Pulmonary artery endothelial cell (primary cell): ENCODE measurements around the gene SRPK1. TPM values are rescaled to one million over a fixed set of nuclear protein-coding genes. Genes with fewer than 3 reads are reported as not detected.
"Not testable (repeated sequence)": the region's sequence is repeated elsewhere in the genome, so short reads cannot be mapped to it uniquely, and the experiment has no call there.

ENCODE experiments used
- DNase-seq: peaks from one replicate; pipeline ENCODE4 v3.0.0-alpha.2; 2011; ENCODE audit warnings: low read depth, low spot score
- total RNA-seq: library from RNA; depleted of rRNA; stranded (reverse); fragments of >200 nt; gene quantifications from 2 replicates; pipeline ENCODE4 v1.2.3, GENCODE V29; 2014

The SRPK1 gene
- 76.4 and 88.2 TPM in 2 replicates for total RNA-seq

GRCh38 chr6:35920793-35921732 lies at the start of gene SRPK1:
Gene SRPK1, minus strand, starts transcription at chr6:35921098. Its CDS starts 42 bp downstream, at chr6:35921056.
- peak; percentile 47 for DNase-seq

- DNase-seq = peak; percentile 56
These were observed 49.3 kb upstream of the SRPK1 start for GRCh38 chr6:35970181-35970580.

DNA sequence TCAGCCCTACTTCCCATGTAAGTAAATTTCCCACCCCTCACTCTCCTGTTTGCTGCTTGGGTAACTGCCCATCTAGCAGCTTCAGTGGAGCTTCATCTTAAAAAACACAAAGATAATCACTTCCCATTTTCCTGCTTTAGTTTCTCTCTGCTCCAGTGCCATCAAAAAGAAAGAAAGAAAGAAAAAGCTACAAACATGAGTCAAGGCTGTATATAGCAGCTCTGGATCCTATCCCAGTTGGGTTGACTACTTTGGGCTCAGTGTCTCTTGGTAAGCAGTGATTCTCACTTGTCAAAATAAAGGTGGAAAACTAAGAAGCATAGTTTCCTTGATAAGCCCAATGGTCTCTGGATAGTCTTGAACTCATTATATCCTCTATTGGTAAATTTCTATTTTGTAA lies 48.7 kb upstream of the SRPK1 start:
- DNase-seq = no peak

- no peak for DNase-seq
These were observed 47.9 kb upstream of the SRPK1 start for GRCh38 chr6:35968821-35969220.

DNA sequence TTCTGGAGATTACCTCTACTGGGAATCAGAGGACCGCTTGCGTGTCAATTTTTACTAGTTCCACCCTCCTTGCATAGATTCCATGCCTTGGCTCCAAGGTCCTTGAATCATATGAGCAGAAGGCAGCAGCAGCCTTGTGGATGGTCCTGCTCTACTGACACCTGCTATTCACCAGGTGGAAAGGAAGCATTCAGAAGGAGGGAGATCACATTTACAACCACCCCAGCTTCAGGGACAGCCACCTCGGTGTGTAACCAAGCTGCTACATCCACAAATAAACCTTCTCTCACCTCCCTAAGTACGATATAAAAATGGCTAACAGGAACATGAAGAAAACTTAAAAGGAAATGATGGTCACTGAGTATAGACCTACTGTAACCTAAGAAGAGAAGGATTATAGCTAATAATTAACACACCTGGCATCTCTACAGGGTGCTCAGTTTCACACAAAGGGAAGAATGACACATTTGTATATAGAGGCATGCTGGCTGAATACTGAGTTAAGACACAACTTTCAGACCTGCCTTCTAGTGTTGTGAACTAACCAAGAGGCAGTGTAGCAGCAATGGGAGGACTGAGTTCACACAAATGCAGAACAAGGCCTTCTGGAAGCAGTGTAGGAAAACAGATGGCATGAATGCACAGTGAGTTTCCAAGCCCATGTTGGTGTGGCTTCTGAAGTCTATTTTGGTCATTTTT lies 46.3 kb upstream of the SRPK1 start:
- no peak for DNase-seq

GRCh38 chr6:35962779-35963560 lies 42.1 kb upstream of the SRPK1 start:
- DNase-seq = no peak

GRCh38 chr6:35960187-35960586 lies 39.3 kb upstream of the SRPK1 start:
- no peak for DNase-seq

DNA sequence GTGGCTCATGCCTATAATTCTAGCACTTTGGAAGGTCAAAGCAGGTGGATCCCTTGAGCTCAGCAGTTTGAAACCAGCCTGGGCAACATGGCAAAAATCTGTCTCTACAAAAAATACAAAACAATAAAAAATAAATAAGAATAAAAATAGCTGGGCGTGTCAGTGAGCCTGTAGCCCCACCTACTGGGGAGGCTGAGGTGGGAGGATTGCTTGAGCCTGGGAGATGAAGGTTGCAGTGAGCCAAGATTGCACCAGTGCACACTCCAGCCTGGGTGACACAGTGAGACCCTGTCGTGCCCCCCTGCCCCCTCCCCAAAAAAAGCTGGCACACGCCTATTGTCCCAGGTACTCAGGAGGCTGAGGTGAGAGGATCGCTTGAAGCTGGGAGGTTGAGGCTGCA lies 35.1 kb upstream of the SRPK1 start:
- DNase-seq = no peak

DNA sequence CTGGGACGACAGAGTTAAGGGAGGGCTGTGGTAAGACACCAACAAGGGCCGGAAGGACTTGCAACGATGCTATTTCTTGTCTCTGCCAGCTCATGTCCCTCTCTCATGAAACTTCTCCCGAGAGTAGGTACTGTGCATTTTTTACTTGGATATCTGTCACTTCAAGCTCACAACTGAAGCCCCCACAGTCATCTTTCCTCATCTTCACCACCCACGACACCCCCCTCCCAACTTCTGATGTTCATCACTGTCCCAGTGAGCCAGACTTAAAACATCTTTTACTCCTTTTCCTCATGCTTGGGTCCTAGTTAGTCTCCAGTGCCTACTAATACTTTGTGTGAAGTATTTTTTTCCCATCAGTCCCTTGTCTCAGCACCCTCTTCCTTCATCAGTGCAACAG lies 34.6 kb upstream of the SRPK1 start:
- DNase-seq = no peak

GRCh38 chr6:35955071-35955470 lies 34.2 kb upstream of the SRPK1 start:
- no peak for DNase-seq

DNA sequence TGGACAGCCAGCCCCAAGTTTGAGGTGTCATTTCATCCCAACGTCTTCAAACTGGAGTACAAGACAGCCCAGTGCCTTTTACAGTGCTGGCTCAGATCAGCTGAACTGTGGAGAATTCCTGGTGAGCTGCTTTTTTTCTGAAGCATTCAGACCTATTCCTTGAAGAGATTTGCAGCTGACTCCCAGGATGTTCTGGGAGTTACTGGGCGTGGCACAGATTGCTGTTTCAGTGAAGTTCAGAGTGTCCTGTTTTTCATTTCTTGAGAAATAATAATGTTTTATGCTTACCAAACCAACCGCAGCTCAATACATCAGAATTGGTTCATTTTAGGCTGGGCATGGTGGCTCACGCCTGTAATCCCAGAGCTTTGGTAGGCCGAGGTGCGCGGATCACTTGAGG lies 33.4 kb upstream of the SRPK1 start:
- no peak for DNase-seq

DNA sequence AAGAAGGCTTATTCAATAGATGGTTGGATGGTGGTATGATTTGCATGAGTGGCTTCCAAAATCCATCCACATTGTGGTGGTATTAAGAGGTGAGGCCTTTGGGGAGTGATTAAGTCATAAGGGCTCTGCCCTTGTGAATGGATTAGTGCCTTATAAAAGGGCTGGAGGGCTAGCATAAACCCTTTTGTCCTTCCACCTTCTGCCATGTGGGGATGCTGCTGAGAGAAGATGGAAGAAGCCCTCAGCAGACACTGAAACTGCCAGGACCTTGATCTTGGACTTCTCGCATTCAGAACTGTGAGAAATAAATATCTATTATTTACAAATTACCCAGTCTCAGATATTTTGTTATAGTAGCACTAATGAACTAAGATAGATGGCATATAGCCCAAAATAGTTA lies 27.8 kb upstream of the SRPK1 start:
- DNase-seq = no peak

- no peak for DNase-seq
These were observed 24.7 kb upstream of the SRPK1 start for GRCh38 chr6:35945650-35946025.

- DNase-seq = no peak
These were observed 22.5 kb upstream of the SRPK1 start for GRCh38 chr6:35943390-35943789.

DNA sequence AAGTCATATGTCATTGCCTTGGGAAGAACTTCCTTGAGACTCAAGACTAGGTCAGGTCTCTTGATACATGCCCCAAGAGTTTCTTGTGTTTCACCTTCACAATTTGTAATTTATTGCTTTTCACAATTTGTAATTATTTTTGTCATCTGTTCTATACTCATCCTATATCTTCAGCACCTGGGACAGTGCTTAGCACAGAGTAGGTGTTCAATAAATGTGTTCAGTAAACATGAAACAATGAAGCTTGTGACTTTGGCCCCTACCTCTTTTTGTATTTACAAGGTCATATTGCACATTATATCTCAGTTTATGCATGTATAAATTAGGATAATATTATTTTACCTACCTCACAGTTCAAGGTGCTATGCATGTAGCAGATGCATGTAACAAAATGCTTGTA lies 21.5 kb upstream of the SRPK1 start:
- DNase-seq = no peak

- not testable (repeated sequence) for DNase-seq
These were observed 20.3 kb upstream of the SRPK1 start for GRCh38 chr6:35941170-35941569.

- DNase-seq = not testable (repeated sequence)
These were observed 19.1 kb upstream of the SRPK1 start for GRCh38 chr6:35940014-35940413.

- not testable (repeated sequence) for DNase-seq
These were observed 18.4 kb upstream of the SRPK1 start for GRCh38 chr6:35939259-35939658.

DNA sequence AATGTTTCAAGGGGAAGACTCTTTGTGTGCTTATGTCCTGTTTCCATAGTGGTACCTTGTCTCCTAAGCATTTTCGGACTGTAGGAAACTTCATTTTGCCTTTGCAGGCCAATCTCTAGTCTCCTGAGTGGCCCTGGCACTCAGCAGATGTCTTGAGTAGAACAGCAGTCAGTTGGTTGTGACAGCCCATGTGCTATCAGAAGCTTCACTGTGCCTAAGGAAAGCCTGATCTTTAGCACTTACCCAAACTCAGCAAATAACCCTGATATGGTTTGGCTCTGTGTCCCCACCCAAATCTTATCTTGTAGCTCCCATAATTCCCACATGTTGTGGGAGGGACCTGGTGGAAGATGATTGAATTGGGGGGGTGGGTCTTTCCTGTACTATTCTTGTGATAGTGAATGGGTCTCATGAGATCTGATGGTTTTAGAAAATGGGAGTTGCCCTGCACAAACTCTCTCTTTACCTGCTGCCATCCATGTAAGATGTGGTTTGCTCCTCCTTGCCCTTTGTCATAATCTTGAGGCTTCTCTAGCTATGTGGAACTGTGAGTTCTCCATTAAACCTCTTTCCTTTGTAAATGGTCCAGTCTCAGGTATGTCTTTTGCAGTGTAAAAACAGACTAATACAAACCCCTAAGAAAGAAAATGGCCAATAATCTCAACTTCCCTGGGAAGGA lies 15.9 kb upstream of the SRPK1 start:
- DNase-seq = no peak

DNA sequence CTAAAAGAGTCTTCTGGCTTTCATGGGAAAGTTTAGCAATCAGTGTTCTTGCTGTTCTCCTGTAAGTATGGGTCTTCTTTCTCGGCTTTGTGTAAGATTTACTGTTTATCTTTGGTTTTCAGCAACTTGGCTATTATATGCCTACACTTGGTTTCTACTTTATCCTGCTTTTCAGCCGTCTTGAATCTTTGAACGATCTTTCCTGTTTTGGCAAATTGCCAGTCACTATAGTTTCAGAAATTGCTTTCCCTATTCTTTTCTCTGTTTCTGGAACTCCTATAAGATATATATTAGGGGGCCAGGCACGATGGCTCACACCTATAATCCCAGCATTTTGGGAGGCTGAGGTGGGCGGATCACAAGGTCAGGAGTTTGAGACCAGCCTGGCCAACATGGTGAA lies 14.6 kb upstream of the SRPK1 start:
- no peak for DNase-seq

- DNase-seq = no peak
These were observed 12.9 kb upstream of the SRPK1 start for GRCh38 chr6:35933844-35934243.
